Measurements from ENCODE around the gene SLC35F4. TPM values are rescaled to one million over a fixed set of nuclear protein-coding genes. Genes with fewer than 3 reads are reported as not detected.

Gene SLC35F4
- not detected in 5 replicates for total RNA-seq (2022; extraction: Qiagen RNA extraction)

GRCh38 chr14:57865403-57866198, at the start of gene SLC35F4:
Gene SLC35F4 (minus strand): TSS chr14:57866092.

